HG02970 (cell line): ENCODE data around the gene SULT2A1.
"Not testable (repeated sequence)": the region's sequence is repeated elsewhere in the genome, so short reads cannot be mapped to it uniquely, and the experiment has no call there.

ENCODE experiments used
- ATAC-seq: cut with Tn5 transposase; IDR thresholded peaks from one replicate; pipeline ENCODE4 v1.9.1; 2021; ENCODE audit warnings: mild to moderate bottlenecking, moderate library complexity, moderate number of reproducible peaks; ENCODE audit not compliant: unreplicated experiment, low FRiP score

SULT2A1 gene, protein sequence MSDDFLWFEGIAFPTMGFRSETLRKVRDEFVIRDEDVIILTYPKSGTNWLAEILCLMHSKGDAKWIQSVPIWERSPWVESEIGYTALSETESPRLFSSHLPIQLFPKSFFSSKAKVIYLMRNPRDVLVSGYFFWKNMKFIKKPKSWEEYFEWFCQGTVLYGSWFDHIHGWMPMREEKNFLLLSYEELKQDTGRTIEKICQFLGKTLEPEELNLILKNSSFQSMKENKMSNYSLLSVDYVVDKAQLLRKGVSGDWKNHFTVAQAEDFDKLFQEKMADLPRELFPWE

GRCh38 chr19:47886010-47886559 is at the start of gene SULT2A1:
SULT2A1 (minus strand) TSS chr19:47886315; CDS start chr19:47886257, 58 bp downstream.
- no peak for ATAC-seq

GRCh38 chr19:47928581-47928980 is 42.5 kb upstream of the SULT2A1 start:
- ATAC-seq, result not testable (repeated sequence)

DNA sequence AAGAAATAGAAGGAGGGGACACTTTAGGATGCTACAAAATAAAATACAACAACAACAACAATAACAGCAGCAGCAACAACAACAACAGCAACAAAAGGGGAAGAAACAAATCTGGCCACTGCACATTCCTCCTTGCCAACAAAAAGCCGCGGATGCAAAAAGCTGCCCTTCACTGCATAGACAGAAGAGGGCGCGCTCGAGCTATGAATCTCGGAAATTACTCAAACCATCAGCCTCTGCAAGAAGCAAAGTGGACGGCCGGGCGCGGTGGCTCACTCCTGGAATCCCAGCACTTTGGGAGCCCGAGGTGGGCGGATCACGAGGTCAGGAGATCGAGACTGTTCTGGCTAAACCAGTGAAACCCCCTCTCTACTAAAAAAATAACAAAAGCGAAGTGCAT is 34.0 kb upstream of the SULT2A1 start:
- ATAC-seq, result not testable (repeated sequence)

DNA sequence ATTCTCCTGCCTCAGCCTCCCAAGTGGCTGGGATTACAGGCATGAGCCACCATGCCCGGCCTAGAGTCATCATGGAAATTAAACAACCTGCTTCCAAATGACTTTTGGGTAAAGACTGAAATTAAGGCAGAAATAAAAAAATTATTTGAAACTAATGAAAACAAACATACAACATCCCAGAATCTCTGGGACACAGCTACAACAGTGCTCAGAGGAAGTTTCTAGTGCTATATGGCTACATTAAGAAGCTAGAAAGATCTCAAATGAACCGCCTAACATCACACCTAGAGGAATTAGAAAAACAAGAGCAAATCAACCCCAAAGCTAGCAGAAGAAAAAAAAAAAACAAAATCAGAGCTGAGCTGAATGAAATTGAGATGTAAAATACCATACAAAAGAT is 24.1 kb upstream of the SULT2A1 start:
- ATAC-seq, result not testable (repeated sequence)

GRCh38 chr19:47909350-47909749 is 23.2 kb upstream of the SULT2A1 start:
- not testable (repeated sequence) for ATAC-seq

DNA sequence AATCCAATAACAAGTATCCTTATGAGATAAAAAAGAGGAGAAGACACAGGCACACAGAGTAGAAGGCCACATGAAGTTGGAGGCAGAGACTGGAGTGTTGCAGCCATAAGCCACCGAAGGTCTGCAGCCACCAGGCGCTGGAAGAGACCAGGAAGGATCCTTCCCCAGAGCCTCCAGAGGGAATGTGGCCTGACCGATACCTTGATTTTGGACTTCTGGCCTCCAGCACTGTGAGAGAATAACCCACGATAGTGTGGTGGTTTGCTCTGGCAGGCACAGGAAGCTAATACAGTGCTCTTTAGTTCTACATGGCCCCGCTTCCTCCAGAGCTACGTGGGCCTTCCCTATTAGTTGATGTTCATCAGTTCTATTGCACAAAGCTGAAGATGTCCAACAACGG is 15.3 kb upstream of the SULT2A1 start:
- no peak for ATAC-seq

DNA sequence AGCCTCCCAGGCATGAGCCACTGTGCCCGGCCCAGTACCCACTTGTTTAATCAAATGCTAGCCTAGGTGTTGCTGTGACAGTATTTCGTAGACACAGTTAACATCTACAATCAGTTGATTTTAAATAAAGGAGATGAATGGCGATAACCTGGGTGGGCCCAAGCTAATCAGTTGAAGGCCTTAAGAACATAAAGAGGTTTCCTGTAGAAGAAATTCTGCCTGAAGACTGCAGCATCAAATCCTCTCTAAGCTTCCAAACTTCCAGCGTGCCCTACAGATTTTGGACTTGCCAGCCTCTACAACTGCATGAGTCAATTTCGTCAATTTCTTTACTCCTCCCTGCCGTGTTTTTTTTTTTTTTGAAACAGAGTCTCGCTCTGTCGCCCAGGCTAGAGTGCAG is 13.2 kb upstream of the SULT2A1 start:
- ATAC-seq, result no peak

- ATAC-seq, result no peak
Observed at GRCh38 chr19:47897861-47898260, 11.7 kb upstream of the SULT2A1 start.

DNA sequence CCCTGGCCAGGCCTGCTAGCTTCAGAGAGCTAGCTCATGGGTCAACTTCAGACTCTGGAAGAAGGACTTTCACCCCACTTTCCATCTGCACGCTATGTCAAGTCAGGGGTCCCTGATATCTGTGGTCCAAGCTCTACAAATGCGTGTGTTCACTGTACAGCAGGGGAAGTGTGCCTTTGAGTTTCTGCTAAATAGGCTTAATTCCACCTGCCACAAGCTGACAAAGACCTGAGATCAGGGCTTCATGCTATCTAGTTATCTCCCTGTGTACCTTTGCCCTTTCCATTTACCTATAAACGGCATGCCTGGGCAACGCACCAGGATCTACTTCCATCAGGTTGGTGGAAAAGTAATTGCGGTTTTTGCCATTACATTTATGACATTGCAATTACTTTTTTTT is 10.7 kb upstream of the SULT2A1 start:
- no peak for ATAC-seq

DNA sequence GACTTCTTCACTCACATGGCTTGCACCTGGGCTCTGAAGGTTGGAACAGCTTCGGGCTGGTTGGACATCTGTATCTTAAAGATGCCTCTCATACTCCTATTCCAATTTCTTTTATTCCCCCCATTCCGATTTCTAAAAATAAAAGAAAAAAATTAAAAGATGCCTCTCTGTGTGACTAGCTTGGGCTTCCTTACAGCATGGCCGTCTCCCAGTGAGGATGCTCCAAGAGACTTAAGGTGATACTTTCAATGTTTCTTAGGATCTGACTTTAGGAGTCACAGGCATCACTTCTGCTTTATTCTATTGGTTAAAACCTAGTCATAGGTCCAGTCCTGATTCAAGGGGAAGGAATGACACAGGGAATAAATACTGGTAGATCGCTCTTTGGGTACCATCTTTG is 9.9 kb upstream of the SULT2A1 start:
- ATAC-seq, result no peak

DNA sequence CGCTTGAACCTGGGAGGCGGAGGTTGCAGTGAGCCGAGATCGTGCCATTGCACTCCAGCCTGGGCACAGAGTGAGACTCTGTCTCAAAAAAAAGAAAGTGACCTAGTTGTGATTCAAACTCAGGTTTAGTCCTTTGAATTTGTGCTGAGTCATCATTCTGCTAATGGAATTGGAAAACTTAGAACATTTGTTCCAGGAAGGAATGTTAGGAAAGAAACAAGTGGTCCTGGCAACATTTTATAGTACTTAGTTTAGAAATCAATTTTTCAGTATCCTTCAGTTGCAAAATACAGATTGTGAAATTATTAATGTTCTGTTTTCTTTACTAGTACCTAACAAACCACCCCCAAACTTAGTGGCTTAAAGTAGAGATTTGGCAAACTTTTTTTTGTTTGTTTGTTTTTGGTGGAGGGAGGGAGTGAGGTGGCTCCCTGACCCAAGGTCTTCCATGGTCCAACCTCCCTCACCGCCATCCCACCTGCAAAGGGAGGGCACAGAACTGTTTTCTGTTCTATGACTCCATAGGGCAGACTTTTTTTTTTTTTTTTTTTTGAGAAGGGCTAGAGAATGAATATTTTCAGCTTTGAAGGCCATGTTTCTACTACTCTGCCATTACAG is 9.2 kb upstream of the SULT2A1 start:
- no peak for ATAC-seq

DNA sequence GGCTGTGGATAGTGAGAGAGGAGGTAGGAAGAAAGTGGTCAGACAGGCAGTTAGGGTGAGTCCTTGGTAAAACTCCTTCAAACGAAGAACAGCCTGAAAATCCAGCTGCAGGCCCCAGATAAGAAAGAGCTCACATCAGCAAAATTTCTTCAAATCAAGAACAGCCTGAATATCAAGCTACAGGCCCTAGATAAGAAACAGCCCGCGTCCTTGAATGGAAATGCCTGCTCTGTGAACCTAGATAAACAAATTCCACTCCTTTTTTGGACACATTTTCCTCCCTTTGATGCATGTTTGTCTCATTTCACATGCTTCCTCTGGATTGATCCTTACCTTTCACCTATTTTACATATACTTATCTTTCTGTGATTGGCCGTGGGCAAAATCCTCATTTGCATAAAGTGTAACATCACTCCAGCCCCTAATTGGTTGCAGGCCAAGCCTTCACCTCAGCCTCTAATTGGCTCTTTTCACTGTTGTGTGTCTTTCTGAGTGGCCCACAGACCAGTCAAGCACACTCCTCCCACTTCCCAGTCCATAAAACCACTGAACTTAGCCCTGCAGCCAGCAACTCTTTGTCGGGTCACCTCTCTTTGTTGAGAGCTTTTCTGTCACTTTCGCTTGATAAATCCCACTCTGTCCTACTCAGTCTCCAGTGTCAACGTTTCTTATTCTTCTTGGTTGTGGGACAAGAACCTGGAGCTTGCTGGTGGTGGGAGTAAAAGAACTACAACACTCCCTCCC is 6.0 kb upstream of the SULT2A1 start:
- no peak for ATAC-seq

- ATAC-seq, result no peak
Observed at GRCh38 chr19:47891622-47891922, 5.5 kb upstream of the SULT2A1 start.

GRCh38 chr19:47890865-47891621 is 4.9 kb upstream of the SULT2A1 start:
- no peak for ATAC-seq

GRCh38 chr19:47885067-47885463 is 1.1 kb downstream of the SULT2A1 start:
- no peak for ATAC-seq

DNA sequence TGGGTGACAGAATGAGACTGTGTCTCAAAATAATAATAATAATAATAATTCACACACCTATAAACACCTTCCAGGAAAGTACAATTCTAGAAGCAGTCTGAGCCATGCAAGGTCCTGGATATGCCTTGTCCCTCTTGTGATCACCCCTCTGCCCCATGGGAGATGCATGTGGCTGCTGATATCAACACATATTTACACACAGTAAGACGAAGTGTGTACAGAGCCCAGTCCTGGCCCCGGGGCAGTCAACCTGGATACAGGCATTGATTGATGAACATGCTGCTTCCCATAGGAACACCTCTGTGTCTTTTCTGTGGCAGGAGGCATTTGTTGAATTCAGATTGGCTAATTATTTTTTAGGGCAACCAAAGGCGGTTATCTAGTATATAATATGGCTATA is 3.2 kb downstream of the SULT2A1 start:
- ATAC-seq, result no peak

DNA sequence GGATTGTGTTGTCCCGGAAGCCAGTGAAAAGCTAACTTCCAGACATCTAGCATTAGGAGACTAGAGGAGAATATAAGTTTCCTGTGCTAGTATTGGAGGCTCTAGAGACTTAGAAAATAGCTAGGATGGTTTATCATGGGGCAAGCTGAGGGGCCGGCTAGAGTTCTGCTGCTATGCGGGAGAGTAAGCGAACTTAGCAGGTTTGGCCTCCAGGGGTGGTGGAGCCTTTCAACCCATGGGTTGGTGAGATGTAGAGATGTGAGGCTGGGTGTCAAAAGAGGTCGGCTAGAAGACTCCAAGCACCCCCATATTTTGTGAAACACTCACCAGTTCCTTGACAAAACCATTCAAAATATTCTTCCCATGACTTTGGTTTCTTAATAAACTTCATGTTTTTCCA is 4.4 kb downstream of the SULT2A1 start:
- no peak for ATAC-seq

DNA sequence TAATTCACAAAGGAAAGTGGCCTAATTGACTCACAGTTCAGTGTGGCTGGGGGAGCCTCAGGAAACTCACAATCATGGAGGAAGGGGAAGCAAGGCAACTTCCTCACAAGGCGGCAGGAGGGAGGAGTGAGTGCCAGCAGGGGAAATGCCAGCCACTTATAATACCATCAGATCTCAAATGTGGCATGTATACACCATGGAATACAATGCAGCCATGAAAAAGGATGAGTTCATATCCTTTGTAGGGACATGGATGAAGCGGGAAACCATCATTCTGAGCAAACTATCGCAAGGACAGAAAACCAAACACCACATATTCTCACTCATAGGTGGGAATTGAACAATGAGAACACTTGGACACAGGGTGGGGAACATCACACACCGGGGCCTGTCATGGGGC is 6.7 kb downstream of the SULT2A1 start:
- ATAC-seq, result not testable (repeated sequence)

GRCh38 chr19:47878906-47879305 is 7.2 kb downstream of the SULT2A1 start:
- ATAC-seq, result no peak

GRCh38 chr19:47865166-47865565 is 20.9 kb downstream of the SULT2A1 start:
- no peak for ATAC-seq

DNA sequence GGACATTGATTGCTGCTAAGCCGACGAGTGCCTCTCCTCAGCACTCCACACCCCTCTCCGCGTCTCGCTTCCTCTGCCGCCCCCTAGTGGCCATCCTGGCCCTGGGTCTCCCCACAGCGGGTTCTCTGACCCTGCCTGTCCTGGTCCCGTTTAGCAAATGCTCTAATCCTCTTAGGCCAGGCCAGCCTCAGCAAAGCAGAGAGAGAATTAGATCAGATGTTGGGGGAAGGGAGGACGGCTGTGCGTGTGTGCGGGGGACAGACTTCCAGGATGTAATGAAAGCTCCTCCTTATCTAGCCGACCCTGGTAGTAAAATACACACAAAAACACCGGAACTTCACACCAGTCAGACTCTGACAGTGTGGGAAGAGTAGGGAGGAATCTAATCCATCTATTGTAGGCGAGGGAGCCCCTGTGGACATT is 22.6 kb downstream of the SULT2A1 start:
- no peak for ATAC-seq
